HG02763 (cell line): ENCODE measurements around the gene PLLP.
"Not testable (repeated sequence)": the region's sequence is repeated elsewhere in the genome, so short reads cannot be mapped to it uniquely, and the experiment has no call there.

Source experiments
- ATAC-seq: cut with Tn5 transposase; IDR thresholded peaks from one replicate; pipeline ENCODE4 v1.9.1; 2021; ENCODE audit warnings: mild to moderate bottlenecking, moderate library complexity; ENCODE audit not compliant: unreplicated experiment

PLLP gene

DNA sequence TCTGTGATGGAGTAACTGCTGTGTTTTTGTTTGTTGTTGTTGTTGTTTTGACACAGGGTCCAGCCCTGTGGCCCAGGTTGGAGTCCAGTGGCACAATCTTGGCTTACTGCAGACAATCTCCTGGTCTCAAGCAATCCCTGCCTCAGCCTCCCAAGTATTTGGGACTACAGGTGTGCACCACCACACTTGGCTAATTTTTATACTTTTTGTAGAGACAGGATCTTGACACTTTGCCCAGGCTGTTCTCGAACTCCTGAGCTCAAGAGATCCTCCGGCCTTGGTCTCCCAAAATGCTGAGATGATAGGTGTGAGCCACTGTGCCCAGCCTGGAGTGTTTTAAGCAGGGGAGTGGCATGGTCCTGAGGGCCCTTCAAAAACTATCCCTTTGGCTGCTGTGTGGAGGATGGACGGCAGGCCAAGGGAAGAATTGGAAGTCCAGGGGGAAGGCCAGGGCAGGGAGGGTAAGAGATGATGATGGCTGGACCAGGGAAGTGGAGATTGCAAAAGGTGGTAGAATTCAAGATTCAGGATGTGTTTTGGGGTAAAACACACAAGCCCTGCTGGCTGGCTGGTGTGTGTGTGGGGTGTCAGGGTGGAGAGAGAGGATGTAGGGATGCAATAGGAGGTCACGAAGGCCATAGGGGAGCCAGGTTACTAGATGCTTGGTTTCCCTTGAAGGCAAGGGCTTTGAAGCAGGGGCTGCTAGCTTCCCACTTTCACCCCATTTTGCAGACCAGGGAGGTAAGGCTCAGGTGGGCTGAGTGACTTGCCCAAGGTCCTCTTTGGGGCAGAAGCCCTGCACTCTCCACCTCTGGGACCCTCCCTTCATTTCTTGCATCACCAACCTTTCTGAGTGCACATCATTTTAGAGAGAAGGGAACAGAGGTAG lies 18.8 kb upstream of the PLLP start:
- no peak for ATAC-seq

DNA sequence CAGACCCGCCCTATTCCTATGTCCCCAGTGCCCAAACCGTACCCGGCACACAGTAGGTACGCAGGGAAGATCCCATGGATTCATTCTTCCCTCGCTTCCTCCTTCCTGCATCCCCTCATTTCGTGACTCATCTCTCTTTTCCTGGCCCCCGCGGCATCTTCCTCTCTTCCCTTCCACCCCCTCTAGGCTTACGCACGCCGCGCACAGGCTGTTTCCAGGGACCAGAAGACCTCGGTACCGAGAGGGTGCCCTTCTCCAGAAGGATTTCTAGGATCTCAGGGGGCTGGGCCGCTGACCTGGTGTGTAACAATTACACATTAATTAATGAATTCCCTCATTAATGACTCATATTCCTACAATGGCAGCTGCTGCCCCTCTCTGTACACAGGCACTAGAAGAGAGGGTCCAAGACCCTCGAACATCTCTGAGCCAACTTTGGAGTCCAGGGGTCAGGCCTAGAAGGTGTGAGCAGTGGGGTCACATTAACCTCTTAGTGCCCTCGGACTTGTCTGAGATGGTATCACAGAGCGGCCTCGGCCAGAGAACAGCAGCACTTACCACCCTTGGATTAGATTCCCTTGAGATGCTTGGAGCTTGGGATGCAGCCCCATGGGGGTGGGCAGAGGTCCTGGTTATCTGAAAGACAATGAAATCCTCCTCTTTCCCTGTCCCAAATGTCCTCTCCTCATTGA lies 16.8 kb upstream of the PLLP start:
- ATAC-seq, result no peak

DNA sequence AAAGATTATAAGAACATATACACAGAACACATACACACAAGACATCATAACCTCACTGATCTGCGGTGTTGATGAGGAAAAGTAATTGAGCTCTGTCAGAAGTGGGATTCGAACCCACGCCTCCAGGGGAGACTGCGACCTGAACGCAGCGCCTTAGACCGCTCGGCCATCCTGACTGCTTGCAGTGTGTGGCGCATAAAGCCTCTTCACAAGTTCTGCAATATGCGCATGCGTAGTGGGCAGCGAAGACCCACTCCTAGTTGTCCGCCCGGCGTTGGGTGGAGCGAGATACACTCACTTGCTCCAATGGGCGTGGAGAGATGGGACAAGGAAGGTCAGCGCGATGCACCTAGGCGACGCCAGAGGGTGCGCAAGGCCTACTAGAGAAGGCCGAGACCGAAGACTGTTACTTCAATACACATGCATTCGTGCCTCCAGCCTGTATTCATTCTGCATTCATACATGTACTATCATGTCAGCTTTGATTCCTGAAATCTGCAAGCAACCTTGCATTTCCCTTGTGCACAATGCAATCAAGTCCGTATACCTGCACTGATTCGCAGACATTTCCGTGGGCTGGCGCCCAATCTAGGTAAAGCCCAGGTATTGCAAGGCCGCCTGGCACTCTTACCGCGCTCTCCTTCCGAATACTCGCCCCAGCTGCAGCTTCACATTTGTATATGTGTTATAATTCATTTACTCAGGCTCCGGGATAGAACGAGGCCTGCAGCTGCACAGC lies 16.1 kb upstream of the PLLP start:
- ATAC-seq, result peak; percentile 85

DNA sequence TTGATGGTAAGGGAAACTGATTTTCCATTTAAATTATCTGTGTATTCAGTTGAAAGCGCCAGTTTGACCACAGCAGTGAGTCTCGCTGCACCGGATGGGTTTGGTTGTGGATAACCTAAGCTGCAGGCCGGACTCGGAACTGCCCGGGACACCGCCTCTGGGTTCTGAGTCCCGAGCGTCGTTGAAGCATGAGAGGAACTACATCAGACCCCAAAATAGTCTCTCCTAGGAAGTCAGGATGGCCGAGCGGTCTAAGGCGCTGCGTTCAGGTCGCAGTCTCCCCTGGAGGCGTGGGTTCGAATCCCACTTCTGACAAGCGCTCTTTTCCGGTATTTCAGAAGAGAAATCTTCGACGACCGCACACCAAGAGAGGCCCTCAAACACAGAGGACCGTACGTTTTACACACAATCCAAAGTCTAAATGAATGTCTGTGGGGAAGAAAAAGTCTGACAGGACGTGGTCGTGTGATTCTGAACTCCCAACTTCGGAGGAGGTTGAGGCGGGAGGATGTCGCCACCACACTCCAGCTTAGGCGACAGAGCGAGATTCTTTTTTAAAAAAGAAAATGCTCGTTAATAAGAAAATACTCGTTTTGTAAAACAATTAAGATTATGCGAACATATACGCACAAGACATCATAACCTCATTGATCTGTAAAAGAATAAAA lies 15.4 kb upstream of the PLLP start:
- peak; percentile 42 for ATAC-seq

DNA sequence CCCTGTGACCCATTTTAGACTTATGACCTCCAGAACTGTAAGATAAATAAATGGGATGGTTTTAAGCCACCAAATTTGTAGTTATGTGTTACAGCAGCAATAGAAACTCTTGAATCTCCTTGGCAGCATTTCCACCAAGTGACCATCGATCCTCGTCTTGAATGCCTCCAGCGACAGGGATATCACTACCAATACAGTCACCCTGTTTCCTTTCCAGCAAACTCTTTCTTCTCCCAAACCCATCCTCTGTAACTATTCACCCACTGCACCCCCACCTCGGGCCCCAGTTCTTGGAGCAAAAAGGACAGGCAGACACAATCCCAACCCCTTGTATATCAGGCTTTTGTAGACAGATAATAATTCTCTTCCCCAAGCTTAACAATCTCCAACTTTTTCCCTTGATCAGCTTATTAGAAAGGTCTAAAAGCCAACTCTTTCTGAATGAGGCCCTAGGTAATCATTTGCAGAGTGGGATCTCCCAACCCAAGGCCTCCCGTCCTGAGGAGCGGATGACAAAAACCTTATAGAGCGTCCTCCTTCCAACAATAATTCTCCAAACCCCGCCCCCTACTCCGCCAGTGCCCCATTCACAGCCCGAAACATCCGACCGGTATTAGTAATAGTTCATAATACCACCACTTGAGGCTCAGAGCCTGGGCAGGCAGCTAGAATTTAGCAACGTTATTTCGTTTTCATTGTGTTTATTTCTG lies 14.7 kb upstream of the PLLP start:
- peak; percentile 14 for ATAC-seq

DNA sequence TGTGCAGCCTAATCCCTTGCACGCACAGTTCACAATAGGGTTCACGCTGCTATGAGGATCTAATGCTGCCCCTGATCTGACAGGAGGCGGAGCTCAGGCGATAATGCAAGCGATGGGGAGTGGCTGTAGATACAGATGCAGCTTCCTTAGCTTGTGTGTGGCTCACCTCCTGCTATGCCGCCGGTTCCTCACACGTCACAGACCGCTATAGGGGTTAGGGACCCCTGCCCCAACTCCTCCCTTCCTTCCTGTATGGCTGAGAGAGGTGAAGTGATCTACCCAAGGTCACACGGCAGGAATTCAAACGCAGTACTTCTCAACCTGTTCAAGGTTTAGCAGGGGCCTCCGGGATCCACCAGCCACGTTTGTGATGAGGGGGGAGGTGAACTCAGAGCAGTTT lies 13.4 kb upstream of the PLLP start:
- ATAC-seq, result no peak

DNA sequence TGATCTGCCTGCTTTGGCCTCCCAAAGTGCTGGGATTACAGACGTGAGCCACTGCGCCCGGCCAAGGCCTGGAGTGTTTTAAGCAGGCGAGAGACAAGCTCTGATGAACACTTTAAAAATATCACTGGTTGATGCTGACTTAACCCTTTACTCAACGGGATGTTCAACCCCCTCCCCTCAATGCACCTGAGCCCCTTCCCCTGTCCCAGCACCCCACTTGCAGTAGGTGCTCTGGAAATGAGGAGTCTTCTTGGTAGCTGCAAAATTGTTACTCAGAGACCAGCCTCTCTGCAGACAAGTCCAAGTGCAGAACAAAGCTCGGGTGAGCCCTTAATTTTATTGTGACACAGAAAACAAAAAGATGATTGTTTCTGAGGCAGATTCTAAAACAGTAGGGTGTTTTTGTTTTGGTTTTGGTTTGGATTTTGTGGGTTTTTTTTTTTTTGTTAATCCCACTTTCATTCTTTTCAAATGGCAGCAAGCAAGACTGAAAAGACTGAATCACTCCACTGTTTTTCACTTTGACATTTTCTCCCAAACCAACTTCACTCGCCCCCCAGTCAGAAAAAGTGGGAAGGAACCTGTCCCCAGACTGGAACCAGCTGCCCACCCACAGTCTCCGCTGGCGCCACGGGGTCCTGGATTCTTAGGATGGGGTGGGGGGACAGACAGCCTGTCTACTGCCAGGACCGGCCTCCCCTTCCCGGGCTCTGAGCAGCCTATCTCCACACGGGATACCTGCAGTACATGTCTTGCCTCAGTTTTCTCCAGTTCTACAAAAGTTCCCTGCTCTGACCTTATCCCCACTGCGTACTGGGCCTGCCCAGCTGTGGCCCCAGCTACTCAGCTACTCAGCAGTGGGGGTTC lies 5.2 kb upstream of the PLLP start:
- ATAC-seq, result no peak

DNA sequence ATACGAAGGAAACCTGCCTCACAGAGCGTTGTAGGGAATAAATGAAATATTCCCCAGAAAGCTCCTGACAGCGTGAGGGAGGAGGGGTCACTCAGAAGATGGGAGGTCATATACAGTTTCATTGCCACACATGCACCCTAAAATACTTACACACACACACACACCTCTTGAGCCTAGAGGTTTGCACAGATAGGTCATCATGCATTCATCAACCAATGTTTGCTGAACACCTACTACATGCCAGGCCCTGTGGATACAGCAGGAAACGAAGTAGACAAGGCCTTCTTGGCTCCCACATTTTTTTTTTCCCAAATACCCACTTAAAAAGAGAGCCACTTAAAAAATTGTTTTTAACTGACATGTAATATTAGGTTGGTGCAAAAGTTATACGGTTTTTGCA lies 907 bp upstream of the PLLP start:
- ATAC-seq, result no peak

DNA sequence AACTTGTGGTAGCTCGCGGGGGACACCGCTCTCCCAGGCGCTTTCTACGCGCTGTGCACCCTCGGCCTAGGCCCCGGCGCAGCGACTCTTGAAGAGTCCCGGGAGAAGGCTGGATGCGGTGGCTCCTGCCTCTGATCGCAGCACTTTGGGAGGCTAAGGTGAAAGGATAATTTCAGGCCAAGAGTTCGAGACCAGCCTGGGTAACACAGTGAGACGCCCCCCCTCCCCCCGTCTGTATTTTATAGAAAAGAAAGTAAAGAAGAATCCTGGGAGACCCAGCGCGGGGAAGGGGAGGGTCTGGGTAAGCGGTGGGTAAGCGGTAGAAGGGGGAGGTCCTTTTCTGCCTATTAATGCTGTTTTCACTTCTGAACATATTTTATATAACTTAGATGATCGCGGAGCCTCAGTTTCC lies 486 bp upstream of the PLLP start:
- no peak for ATAC-seq

DNA sequence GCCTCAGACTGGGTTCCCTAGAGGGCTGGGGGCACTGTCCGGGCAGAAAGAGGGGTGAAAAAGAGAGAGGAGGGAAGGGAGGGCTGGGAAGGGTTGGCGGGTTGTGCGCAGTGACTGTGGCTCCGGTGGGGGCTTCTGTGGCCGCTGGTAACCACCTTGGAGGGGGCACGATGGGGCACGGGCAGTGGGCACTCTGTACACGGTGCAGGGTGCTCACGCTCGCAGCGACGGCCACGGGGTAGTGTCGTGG lies 588 bp downstream of the PLLP start:
- ATAC-seq, result no peak

DNA sequence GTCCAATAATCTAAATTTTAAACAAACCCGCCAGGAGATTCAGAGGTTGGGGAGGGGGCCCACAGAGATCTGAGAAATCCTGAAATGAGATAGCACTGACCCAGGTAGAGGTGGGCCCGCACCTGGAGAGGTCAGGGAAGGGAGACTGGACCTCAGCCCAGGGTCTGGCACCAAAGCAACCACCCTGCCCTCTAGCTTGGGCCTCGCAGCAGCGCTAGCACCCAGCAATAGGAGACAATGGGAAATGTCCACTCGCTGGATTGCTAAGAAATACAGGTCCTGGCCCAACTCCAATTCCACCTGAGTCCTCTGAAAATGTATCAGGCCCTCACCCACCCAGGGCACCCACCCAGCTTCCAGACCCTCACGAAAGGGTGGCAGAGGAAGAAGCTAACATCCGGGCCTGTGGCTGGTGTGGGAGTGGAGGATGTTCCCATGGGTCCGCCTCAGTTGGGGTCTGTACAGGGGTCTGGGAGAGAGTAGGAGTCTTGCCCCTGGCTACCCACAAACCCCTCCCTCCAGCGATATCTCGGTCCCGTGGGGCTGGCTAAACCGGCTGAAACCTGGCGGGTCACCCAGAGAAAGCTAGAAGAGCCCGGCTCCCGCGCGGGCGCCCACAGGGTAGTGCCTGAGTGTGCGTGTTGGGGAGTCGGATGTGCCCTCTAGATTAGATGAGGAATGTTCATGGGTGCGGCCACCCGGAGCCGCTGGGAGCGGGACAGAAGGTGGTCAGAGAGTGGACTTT lies 1.1 kb downstream of the PLLP start:
- no peak for ATAC-seq

DNA sequence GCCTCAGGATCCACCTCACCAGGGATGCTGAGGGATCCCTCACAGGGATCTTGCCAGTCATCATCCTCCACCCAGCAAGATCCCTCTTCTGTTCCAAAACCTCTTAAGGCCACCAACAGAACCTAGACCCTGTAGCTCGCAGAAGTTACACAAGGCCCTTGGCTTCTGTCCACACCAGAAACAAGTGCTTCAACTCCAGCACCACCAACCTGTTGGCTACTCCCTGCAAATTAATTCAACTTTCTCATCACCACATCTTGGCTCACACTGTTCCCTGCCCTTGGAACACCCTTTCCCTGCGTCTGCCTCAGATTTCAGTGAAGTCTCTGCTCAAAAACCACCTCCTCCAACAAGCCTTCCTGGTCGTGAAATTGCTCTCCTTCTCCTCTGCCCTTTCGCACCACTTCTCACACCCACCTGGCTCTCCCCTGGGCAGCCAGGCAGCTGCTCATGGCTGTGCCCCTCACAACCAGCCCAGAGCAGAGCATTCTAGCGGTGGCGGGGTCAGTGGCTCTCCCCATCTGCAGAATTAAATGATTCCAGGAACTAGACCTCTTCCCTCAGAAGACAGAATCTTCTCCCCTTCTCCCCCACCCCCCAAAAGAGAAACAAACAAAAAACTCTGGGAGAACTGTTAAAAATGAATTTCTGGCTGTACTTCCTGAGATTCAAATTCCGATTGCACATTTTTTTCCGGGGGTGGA lies 1.8 kb downstream of the PLLP start:
- ATAC-seq, result no peak

DNA sequence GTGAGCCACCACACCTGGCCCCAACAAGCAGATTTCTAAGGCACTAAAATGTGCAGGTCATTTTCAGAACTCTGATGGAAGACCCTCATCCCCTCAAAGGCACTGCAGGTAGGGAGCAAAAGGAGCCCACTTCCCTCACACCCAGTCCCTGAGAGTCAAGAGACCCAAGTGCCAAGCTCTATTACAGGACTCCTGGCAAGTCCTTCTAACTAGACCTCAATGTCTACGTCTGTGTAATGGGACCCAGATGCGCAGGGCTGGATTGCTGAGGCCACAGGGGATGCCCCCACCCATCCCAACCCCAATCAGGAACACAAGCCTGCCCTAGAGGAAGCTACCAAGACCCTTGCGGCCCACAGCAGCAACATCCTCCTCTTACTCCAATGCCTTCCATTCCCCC lies 2.7 kb downstream of the PLLP start:
- no peak for ATAC-seq

DNA sequence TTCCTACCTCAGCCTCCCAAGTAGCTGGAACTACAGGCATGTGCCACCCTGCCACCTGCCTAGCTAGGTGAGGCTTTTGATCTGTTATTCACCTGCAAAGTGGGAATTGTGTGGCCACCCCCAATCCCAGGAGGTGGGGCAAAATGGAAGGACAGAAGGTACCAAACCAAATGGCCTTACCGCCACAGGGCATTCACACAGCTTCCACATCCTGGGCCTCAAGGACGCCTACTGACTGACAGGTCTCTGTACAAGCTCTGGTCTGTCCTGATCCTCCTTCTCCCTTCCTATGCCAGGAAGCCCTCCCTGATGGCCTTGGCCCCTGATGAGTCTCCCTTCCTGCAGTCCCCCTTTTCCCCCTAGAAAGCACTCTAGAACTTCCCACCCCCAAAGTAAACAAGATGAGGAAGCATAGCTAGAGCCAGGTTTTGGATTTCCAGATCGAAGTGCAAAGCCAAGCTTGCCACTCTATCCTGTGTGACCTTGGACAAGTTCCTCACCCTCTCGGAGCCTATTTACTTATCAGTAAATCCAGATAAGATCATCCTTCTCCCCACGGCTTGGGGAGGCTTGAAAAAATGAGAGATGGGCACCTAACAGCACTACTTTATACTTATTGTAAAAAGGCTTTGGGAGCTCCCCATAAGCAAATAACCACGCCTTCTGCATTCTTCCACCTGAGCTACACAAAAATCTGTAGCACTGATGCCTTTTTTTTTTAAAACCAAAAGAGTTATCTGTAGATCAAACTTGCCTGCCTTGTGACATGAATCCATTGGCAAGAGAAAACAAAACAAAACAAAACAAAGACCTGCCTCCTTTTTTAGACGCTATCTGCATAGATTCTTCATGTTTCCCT lies 4.5 kb downstream of the PLLP start:
- no peak for ATAC-seq

DNA sequence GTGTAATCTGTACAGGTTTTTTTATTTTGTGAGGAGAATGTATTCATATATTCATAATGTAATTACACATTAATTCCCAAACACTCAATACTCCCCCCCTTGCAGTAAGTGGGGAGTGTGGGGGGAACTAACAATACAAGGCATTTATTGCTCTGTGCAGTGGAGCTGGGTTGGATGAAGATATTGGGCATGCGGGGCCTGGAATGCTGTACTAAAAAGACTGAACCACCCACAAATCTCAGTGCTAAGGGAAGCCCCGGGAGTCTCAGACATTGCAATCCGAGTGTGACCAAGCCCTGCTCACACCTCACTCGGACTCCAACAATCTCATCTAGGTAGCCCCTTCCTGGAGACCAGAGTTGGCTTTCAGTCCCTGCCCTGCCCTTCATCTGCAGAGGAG lies 6.0 kb downstream of the PLLP start:
- ATAC-seq, result no peak

DNA sequence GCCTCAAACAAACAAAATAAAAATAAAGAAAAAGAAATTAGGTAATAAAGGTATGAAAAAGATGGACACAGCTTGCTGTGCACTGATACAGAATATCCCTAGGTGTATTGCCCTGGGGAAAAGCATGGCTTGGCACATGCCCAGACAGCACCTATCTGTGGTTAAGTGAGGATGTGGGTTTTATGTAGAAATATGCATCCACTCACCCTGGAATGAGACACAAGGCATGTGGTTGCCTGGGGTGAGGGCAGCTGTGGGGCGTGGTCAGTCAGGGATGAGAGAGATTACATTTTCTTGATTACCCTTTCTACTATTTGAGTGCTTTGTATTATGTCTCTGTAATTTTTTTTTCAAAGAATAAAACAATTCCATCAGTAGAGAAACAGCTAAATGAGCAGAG lies 6.9 kb downstream of the PLLP start:
- no peak for ATAC-seq

DNA sequence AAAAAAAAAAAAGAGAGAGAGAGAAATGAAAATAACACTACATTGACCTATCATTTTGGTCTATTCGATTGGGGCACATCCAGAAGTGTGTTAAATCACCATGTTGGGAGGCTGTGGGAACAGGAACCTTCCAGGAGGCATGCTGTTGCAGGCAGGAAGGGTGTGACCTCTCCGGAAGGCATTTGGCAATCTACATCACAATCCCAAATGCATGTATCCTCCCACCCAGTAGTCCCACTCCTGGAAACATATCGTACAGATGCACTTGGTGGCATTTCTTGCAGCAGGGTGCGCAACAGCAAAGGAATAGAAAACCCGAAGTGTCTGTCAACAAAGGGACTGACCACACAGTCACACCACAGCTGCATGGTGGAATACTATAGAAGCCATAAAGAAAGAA lies 7.9 kb downstream of the PLLP start:
- no peak for ATAC-seq

DNA sequence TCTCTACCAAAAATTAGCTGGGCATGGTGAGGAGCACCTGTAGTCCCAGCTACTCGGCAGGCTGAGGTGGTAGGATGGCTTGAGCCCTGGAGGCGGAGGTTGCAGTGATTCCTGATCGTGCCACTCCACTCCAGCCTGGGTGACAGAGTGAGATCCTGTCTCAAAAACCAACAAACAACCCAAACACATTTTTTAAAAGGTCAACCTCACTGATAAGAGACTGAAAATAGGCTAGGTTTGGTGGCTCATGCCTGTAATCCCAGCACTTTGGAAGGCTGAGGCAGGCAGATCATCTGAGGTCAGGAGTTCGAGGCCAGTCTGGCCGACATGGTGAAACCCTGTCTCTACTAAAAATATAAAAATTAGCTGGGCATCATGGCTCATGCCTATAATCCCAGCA lies 8.5 kb downstream of the PLLP start:
- ATAC-seq, result not testable (repeated sequence)
